PC-3 (cell line): ENCODE measurements around the gene PSPN. TPM values are rescaled to one million over a fixed set of nuclear protein-coding genes. Genes with fewer than 3 reads are reported as not detected.

Experiments
- ATAC-seq: fragments of 200-7000 bp; cut with Tn5 transposase; 2 replicates; pipeline ENCODE4 v1.9.1; 2020; ENCODE audit warnings: mild to moderate bottlenecking, moderate library complexity
- BruUV-seq: library from RNA; stranded (reverse); fragments of 400-500 nt; replicated peaks from 2 replicates; lab custom pipeline; 2021; lab: Mats Ljungman, UMichigan
- CTCF ChIA-PET: fragments of 300-600 bp; sonication (Branson Sonifier 250); formaldehyde crosslinking; loops from one replicate; lab custom pipeline; 2022; ENCODE audit warnings: antibody characterized with exemption; lab: Charles Lee
- POLR2A ChIA-PET: fragments of 300-600 bp; sonication (Branson Sonifier 250); formaldehyde crosslinking; loops from one replicate; lab custom pipeline; 2022; ENCODE audit warnings: antibody characterized with exemption; ENCODE audit not compliant: unreplicated experiment; lab: Charles Lee
- DNase-seq: peaks from one replicate; pipeline ENCODE4 v3.0.0-alpha.2; 2015
- H2AFZ ChIP-seq: fragments of 300-600 bp; sonication (generic); 2 replicates; pipeline ENCODE4 v1.6.0; 2016; ENCODE audit warnings: antibody characterized with exemption, low read length
- H3F3A ChIP-seq: fragments of 300-600 bp; sonication (generic); one replicate; pipeline ENCODE4 v1.6.0; 2017; ENCODE audit warnings: antibody characterized with exemption, low read length, control low read depth, mild to moderate bottlenecking; ENCODE audit not compliant: unreplicated experiment
- H3K27ac ChIP-seq: fragments of 300-600 bp; sonication (generic); 2 replicates; pipeline ENCODE4 v1.5.1; 2016; ENCODE audit warnings: mild to moderate bottlenecking, low read length
- H3K27me3 ChIP-seq: fragments of 300-600 bp; sonication (generic); 2 replicates; pipeline ENCODE4 v1.6.1; 2016; ENCODE audit warnings: low read length, mixed read lengths
- H3K36me3 ChIP-seq: fragments of 300-600 bp; sonication (generic); 2 replicates; pipeline ENCODE4 v1.6.1; 2016; ENCODE audit warnings: low read depth, mixed run types, low read length, mixed read lengths
- H3K4me1 ChIP-seq: fragments of 300-600 bp; sonication (generic); 2 replicates; pipeline ENCODE4 v1.5.1; 2016; ENCODE audit warnings: low read length; ENCODE audit not compliant: insufficient read depth
- H3K4me2 ChIP-seq: fragments of 300-600 bp; sonication (generic); 2 replicates; pipeline ENCODE4 v1.6.0; 2016; ENCODE audit warnings: low read length
- H3K4me3 ChIP-seq: fragments of 300-600 bp; sonication (generic); 2 replicates; pipeline ENCODE4 v1.5.1; 2016; ENCODE audit warnings: mild to moderate bottlenecking, low read length, mixed read lengths
- H3K79me2 ChIP-seq: fragments of 300-600 bp; sonication (generic); 2 replicates; pipeline ENCODE4 v1.6.1; 2017; ENCODE audit warnings: low read length, mixed read lengths
- H3K9ac ChIP-seq: fragments of 300-600 bp; sonication (generic); 2 replicates; pipeline ENCODE4 v1.6.0; 2016; ENCODE audit warnings: mild to moderate bottlenecking, low read length
- H3K9me2 ChIP-seq: fragments of 300-600 bp; sonication (generic); replicated peaks from 2 replicates; pipeline ENCODE4 v1.6.1; 2016; ENCODE audit warnings: mixed run types, low read length, mixed read lengths
- H3K9me3 ChIP-seq: fragments of 300-600 bp; sonication (generic); 2 replicates; pipeline ENCODE4 v1.6.1; 2016; ENCODE audit warnings: low read length, mixed read lengths
- H4K20me1 ChIP-seq: fragments of 300-600 bp; sonication (generic); 2 replicates; pipeline ENCODE4 v1.6.1; 2016; ENCODE audit warnings: low read length, mixed read lengths
- CTCF ChIP-seq: fragments of 300-600 bp; sonication (generic); conservative IDR thresholded peaks from 2 replicates; pipeline ENCODE4 v1.5.1; 2017; ENCODE audit warnings: antibody characterized with exemption, low read depth, mild to moderate bottlenecking, low read length
- EZH2 ChIP-seq: fragments of 300-600 bp; sonication (generic); IDR thresholded peaks from one replicate; pipeline ENCODE4 v1.6.1; 2017; ENCODE audit warnings: antibody characterized with exemption, mild to moderate bottlenecking, low read length; ENCODE audit not compliant: unreplicated experiment
- EZH2phosphoT487 ChIP-seq: fragments of 300-600 bp; sonication (generic); IDR thresholded peaks from 2 replicates; pipeline ENCODE4 v1.6.1; 2018; ENCODE audit warnings: mild to moderate bottlenecking, antibody characterized with exemption, low read length, borderline replicate concordance
- intact Hi-C: fragments of 100-400 bp; cut with micrococcal nuclease; formaldehyde crosslinking; loops from 2 replicates; pipeline ENCODE4 v1.9.0; 2023
- total RNA-seq: library from RNA; depleted of rRNA; stranded (reverse); fragments of >200 nt; gene quantifications from 2 replicates; pipeline ENCODE4 v1.2.3, GENCODE V29; 2014

PSPN gene
- total RNA-seq, 1 experiment from 2014 or later: 3.1 TPM

GRCh38 chr19:6424195-6424938 is 48.6 kb upstream of the PSPN start, which contains the start of gene KHSRP:
TSS of gene KHSRP (minus strand) at chr19:6424811. CDS start at chr19:6424701, 110 bp downstream.
- no peaks in the 10 kb centered on the region for H3F3A ChIP-seq
- no peaks in the 10 kb centered on the region for H3K9me3 ChIP-seq
- TF ChIP-seq CTCF (no peak), EZH2phosphoT487 (no peak), EZH2 (no peak)
- peak within 1 kb of the TSS; percentile 82 for H3K4me3 ChIP-seq
- no TSS peak for BruUV-seq
- ChIA-PET CTCF (interaction anchor here (0.6 to 0.9 kb wide), 2 partner anchors 112 to 375 kb away, joined by 3 to 4 read pairs; no protein-coding TSS in a partner anchor), POLR2A (interaction anchor here (0.5 to 1.2 kb wide), 6 partner anchors 10 to 533 kb away, joined by 3 to 12 read pairs (median 4); partner anchors contain the start of genes ALKBH7 and GTF2F1)
- peak within 1 kb of the TSS; percentile 78 for H2AFZ ChIP-seq
- DNase-seq (no peak), ATAC-seq (no peak)
- peak within 1 kb of the TSS; percentile 98 for H3K4me2 ChIP-seq
- no peaks in the 10 kb centered on the region for H3K9me2 ChIP-seq
- H3K9ac ChIP-seq: peak within 1 kb of the TSS; percentile 92
- H3K79me2 ChIP-seq: peaks cover 48% of the 10 kb centered on the region
- H3K36me3 ChIP-seq: peaks cover 32% of the 10 kb centered on the region
- intact Hi-C loops: no loop called here
- peaks cover 46% of the 10 kb centered on the region for H4K20me1 ChIP-seq
- peaks cover 17% of the 10 kb centered on the region; the same call in 1 of the 2 replicates for H3K4me1 ChIP-seq
- H3K27ac ChIP-seq: no peak within 1 kb of the TSS; the same call in 1 of the 2 replicates
- no peaks in the 10 kb centered on the region for H3K27me3 ChIP-seq

- CTCF ChIA-PET: no interaction called here
- no peaks in the 10 kb centered on the region for H3K9me2 ChIP-seq
- H3K4me3 ChIP-seq: peak overlapping the region; percentile 82
- H3K79me2 ChIP-seq: peaks cover 53% of the 10 kb centered on the region
- peaks cover 52% of the 10 kb centered on the region for H4K20me1 ChIP-seq
- intact Hi-C loops: no loop called here
- H3K36me3 ChIP-seq: peaks cover 39% of the 10 kb centered on the region
- H2AFZ ChIP-seq: no peak overlapping the region
- POLR2A ChIA-PET: no interaction called here
- no peaks in the 10 kb centered on the region for H3K27me3 ChIP-seq
- peak overlapping the region; percentile 98 for H3K4me2 ChIP-seq
- no peak overlapping the region; the same call in 1 of the 2 replicates for H3K27ac ChIP-seq
- H3K9me3 ChIP-seq: no peaks in the 10 kb centered on the region
- BruUV-seq: TSS peak; percentile 45
- H3K9ac ChIP-seq: peak overlapping the region; percentile 92
- no peaks in the 10 kb centered on the region for H3F3A ChIP-seq
- DNase-seq (peak; percentile 50), ATAC-seq (no peak)
- TF ChIP-seq EZH2 (no peak), EZH2phosphoT487 (no peak), CTCF (no peak)
- peaks cover 17% of the 10 kb centered on the region; the same call in 1 of the 2 replicates for H3K4me1 ChIP-seq
Observed at GRCh38 chr19:6423499-6424194, 47.9 kb upstream of the PSPN start.
